ENCODE measurements around the gene CRYAB. TPM values are rescaled to one million over a fixed set of nuclear protein-coding genes. Genes with fewer than 3 reads are reported as not detected.

The CRYAB gene
- total RNA-seq, 2 experiments from 2014 or later = not detected

GRCh38 chr11:111926505-111927391, 15.2 kb upstream of the CRYAB start:
- DNase-seq = peak; percentile 97
- H3K4me1 Mint-ChIP-seq = peaks cover 19% of the 10 kb centered on the region
- H3K36me3 Mint-ChIP-seq (ENCODE audit: low read depth) = no peaks in the 10 kb centered on the region
- no peaks in the 10 kb centered on the region for H3K9me3 Mint-ChIP-seq
- POLR2A ChIA-PET = interaction anchor here (0.6 to 2.5 kb wide), 17 partner anchors 11 to 300 kb away, joined by 3 to 39 read pairs (median 4); partner anchors contain the start of genes ALG9, CFAP68, DIXDC1 and DLAT
- CTCF ChIA-PET = interaction anchor here (0.6 to 1.9 kb wide), 17 partner anchors 9 to 354 kb away, joined by 3 to 21 read pairs (median 5); partner anchors contain the start of genes ALG9, CFAP68 and DIXDC1
- H3K27me3 Mint-ChIP-seq = peaks cover 14% of the 10 kb centered on the region
- H3K4me3 Mint-ChIP-seq = peak overlapping the region; percentile 80
- peak overlapping the region; percentile 78 for H3K27ac Mint-ChIP-seq

DNA sequence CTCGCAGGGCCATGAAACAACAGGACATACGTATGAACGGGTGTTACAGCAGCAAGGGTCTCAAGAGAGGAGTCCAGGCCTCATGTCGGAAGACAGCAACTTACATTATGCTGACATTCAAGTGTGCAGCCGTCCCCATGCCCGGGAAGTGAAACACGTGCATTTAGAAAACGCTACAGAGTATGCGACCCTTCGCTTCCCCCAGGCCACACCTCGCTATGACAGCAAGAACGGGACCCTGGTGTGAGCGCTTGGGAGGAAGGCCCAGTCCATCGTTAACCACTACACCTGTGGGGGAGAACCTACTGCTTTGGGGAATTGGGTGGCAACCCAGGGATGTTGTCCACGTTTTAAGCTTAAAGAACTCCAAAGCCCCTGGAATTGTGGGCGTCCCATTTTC, 14.4 kb upstream of the CRYAB start:
- H3K9me3 Mint-ChIP-seq = no peaks in the 10 kb centered on the region
- DNase-seq = no peak
- ChIA-PET POLR2A (interaction anchor here (0.7 to 2.5 kb wide), 10 partner anchors 11 to 299 kb away, joined by 3 to 39 read pairs (median 6); partner anchors contain the start of genes ALG9, CFAP68, DIXDC1 and SDHD), CTCF (interaction anchor here (1.4 to 1.9 kb wide), 9 partner anchors 10 to 354 kb away, joined by 4 to 21 read pairs (median 8); partner anchors contain the start of genes ALG9, CFAP68 and DIXDC1)
- H3K36me3 Mint-ChIP-seq (ENCODE audit: low read depth) = no peaks in the 10 kb centered on the region
- H3K27me3 Mint-ChIP-seq = peaks cover 19% of the 10 kb centered on the region
- peak overlapping the region; percentile 38 for H3K27ac Mint-ChIP-seq
- peak overlapping the region; percentile 35 for H3K4me3 Mint-ChIP-seq
- peaks cover 17% of the 10 kb centered on the region for H3K4me1 Mint-ChIP-seq

- H3K4me3 Mint-ChIP-seq = no peak overlapping the region
- CTCF ChIA-PET = no interaction called here
- H3K27ac Mint-ChIP-seq = no peak overlapping the region
- no peaks in the 10 kb centered on the region for H3K9me3 Mint-ChIP-seq
- H3K27me3 Mint-ChIP-seq = peaks cover 24% of the 10 kb centered on the region
- H3K4me1 Mint-ChIP-seq = peaks cover 17% of the 10 kb centered on the region
- POLR2A ChIA-PET = interaction anchor here (1.0 kb wide), 1 partner anchor 44 kb away, joined by 3 read pairs; no protein-coding TSS in a partner anchor
- H3K36me3 Mint-ChIP-seq (ENCODE audit: low read depth) = no peaks in the 10 kb centered on the region
- DNase-seq = no peak
Observed at GRCh38 chr11:111923951-111924350, 12.4 kb upstream of the CRYAB start.

DNA sequence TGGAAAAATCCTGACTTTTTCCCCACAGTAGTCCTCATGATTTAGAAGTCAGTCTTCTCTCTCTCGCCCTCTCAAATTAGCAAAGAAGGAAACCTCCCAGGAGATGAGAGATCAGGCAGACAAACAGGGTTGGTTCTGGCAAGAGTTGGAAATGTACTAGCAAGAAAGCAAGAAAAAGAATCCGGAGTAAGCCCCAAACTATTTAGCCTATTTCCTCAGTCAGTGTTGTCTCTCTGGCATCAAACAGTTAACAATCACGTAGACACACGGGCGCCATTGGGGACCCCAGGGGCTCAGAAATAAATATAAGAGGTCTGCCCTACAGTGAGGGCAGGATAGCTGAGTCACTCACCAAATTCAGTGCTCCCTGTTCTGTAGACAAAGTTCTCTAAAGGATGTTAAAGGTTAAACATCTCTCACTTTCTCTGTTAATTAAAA, 11.8 kb upstream of the CRYAB start:
- ChIA-PET CTCF (no interaction called here), POLR2A (no interaction called here)
- Mint-ChIP-seq H3K4me1 (peaks cover 17% of the 10 kb centered on the region), H3K9me3 (no peaks in the 10 kb centered on the region), H3K4me3 (no peak overlapping the region), H3K27ac (no peak overlapping the region), H3K36me3 (ENCODE audit: low read depth) (no peaks in the 10 kb centered on the region), H3K27me3 (peaks cover 24% of the 10 kb centered on the region)
- DNase-seq = no peak

DNA sequence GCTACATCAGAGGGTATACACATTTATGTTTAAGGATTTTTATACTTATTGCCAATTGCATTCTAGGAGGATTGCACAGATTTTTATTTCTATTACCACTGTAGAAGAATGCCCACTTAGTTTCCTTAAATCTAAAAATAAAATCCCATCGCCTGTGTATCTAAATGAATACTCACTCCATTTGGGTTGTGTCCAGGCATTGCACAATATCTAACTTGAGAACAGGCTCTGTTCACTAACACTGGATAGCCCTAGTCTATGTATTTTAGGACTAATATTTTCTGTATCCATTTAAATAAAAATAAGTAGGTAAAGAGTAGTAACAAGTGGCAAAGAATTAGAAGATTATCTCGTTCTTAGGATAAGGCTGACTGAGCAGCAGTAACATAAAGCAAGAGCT, 11.2 kb upstream of the CRYAB start:
- no peaks in the 10 kb centered on the region for H3K36me3 Mint-ChIP-seq (ENCODE audit: low read depth)
- no peak for DNase-seq
- ChIA-PET CTCF (no interaction called here), POLR2A (no interaction called here)
- no peaks in the 10 kb centered on the region for H3K9me3 Mint-ChIP-seq
- H3K4me3 Mint-ChIP-seq = no peak overlapping the region
- peaks cover 17% of the 10 kb centered on the region for H3K4me1 Mint-ChIP-seq
- H3K27me3 Mint-ChIP-seq = peaks cover 24% of the 10 kb centered on the region
- no peak overlapping the region for H3K27ac Mint-ChIP-seq

GRCh38 chr11:111921541-111922230, 10.1 kb upstream of the CRYAB start:
- ChIA-PET CTCF (no interaction called here), POLR2A (interaction anchor here (0.5 to 0.6 kb wide), 2 partner anchors 22 to 1673 kb away, joined by 3 read pairs; no protein-coding TSS in a partner anchor)
- Mint-ChIP-seq H3K36me3 (ENCODE audit: low read depth) (no peaks in the 10 kb centered on the region), H3K4me1 (peaks cover 11% of the 10 kb centered on the region), H3K27me3 (peaks cover 30% of the 10 kb centered on the region), H3K9me3 (no peaks in the 10 kb centered on the region), H3K4me3 (no peak overlapping the region), H3K27ac (no peak overlapping the region)
- no peak for DNase-seq

GRCh38 chr11:111920908-111921307, 9.3 kb upstream of the CRYAB start:
- Mint-ChIP-seq H3K36me3 (ENCODE audit: low read depth) (no peaks in the 10 kb centered on the region), H3K9me3 (no peaks in the 10 kb centered on the region), H3K4me3 (no peak overlapping the region), H3K27ac (no peak overlapping the region), H3K4me1 (peaks cover 5% of the 10 kb centered on the region), H3K27me3 (peaks cover 38% of the 10 kb centered on the region)
- no peak for DNase-seq
- CTCF ChIA-PET = no interaction called here
- POLR2A ChIA-PET = interaction anchor here (0.6 kb wide), 1 partner anchor 23 kb away, joined by 3 read pairs; no protein-coding TSS in a partner anchor

GRCh38 chr11:111918390-111919256, 7.1 kb upstream of the CRYAB start, which contains the start of gene C11orf52:
C11orf52 (plus strand) TSS chr11:111918913; CDS start chr11:111918973, 60 bp downstream.
- H3K9me3 Mint-ChIP-seq = no peaks in the 10 kb centered on the region
- ChIA-PET POLR2A (interaction anchor here (0.7 to 1.2 kb wide), 2 partner anchors 27 to 47 kb away, joined by 3 to 4 read pairs; partner anchors contain the start of gene ALG9), CTCF (interaction anchor here (1.0 to 1.5 kb wide), 2 partner anchors 9 to 13 kb away, joined by 3 read pairs; no protein-coding TSS in a partner anchor)

DNA sequence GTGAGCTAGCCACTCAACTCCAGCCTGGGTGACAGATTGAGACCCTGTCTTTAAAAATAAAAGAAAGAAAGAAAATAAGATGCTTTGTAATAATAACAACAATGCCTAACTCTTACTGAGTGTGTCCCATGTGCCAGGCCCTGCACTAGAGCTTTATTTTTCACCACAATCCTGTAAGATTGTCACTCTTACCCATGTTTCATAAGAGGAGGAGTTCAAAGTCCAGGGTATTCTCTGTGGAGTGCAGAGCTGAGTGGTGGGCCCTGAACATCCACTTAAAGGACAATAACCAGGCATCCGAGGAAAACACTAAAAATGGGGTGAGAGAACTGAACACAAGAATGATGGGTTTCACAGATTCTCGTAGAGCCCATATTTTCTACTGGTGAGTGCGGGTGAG, 6.2 kb upstream of the CRYAB start:
- peaks cover 45% of the 10 kb centered on the region for H3K27me3 Mint-ChIP-seq
- H3K4me3 Mint-ChIP-seq = no peak overlapping the region
- no peaks in the 10 kb centered on the region for H3K4me1 Mint-ChIP-seq
- ChIA-PET POLR2A (no interaction called here), CTCF (interaction anchor here (0.6 kb wide), 1 partner anchor 1716 kb away, joined by 3 read pairs; no protein-coding TSS in a partner anchor)
- no peaks in the 10 kb centered on the region for H3K9me3 Mint-ChIP-seq
- DNase-seq = no peak
- H3K27ac Mint-ChIP-seq = no peak overlapping the region
- H3K36me3 Mint-ChIP-seq (ENCODE audit: low read depth) = no peaks in the 10 kb centered on the region

More at GRCh38 chr11:111918390-111919256, 7.1 kb upstream of the CRYAB start, which contains the start of gene C11orf52:
- Mint-ChIP-seq H3K4me3 (no peak within 1 kb of the TSS), H3K27ac (no peak within 1 kb of the TSS), H3K36me3 (ENCODE audit: low read depth) (no peaks in the 10 kb centered on the region), H3K4me1 (no peaks in the 10 kb centered on the region), H3K27me3 (peaks cover 46% of the 10 kb centered on the region)
- no peak for DNase-seq

GRCh38 chr11:111917312-111917711, 5.7 kb upstream of the CRYAB start:
- no peaks in the 10 kb centered on the region for H3K4me1 Mint-ChIP-seq
- H3K27ac Mint-ChIP-seq = no peak overlapping the region
- ChIA-PET CTCF (interaction anchor here (0.6 kb wide), 1 partner anchor 1715 kb away, joined by 3 read pairs; no protein-coding TSS in a partner anchor), POLR2A (no interaction called here)
- H3K36me3 Mint-ChIP-seq (ENCODE audit: low read depth) = no peaks in the 10 kb centered on the region
- H3K27me3 Mint-ChIP-seq = peaks cover 45% of the 10 kb centered on the region
- H3K9me3 Mint-ChIP-seq = no peaks in the 10 kb centered on the region
- H3K4me3 Mint-ChIP-seq = no peak overlapping the region
- no peak for DNase-seq

GRCh38 chr11:111916768-111917167, 5.2 kb upstream of the CRYAB start:
- Mint-ChIP-seq H3K27ac (no peak overlapping the region), H3K4me1 (no peaks in the 10 kb centered on the region), H3K9me3 (no peaks in the 10 kb centered on the region), H3K36me3 (ENCODE audit: low read depth) (no peaks in the 10 kb centered on the region), H3K27me3 (peaks cover 47% of the 10 kb centered on the region), H3K4me3 (no peak overlapping the region)
- ChIA-PET CTCF (no interaction called here), POLR2A (no interaction called here)
- no peak for DNase-seq

GRCh38 chr11:111913997-111914396, 2.4 kb upstream of the CRYAB start:
- ChIA-PET POLR2A (interaction anchor here (1.8 kb wide), 1 partner anchor 13 kb away, joined by 6 read pairs; no protein-coding TSS in a partner anchor), CTCF (no interaction called here)
- Mint-ChIP-seq H3K9me3 (no peaks in the 10 kb centered on the region), H3K36me3 (ENCODE audit: low read depth) (no peaks in the 10 kb centered on the region), H3K4me1 (no peaks in the 10 kb centered on the region), H3K27ac (no peak overlapping the region), H3K27me3 (peaks cover 51% of the 10 kb centered on the region), H3K4me3 (no peak overlapping the region)
- no peak for DNase-seq
